ENCODE measurements around the gene DAND5. TPM values are rescaled to one million over a fixed set of nuclear protein-coding genes. Genes with fewer than 3 reads are reported as not detected.
"Not testable (repeated sequence)": the region's sequence is repeated elsewhere in the genome, so short reads cannot be mapped to it uniquely, and the experiment has no call there.

The DAND5 gene
- total and polyA plus RNA-seq, 10 of the 15 experiments (the other 5 are each of a cell fraction or from before 2014, with no cell fraction given) = 0.06 to 0.15 (median 0.12) TPM; not detected in 5

GRCh38 chr19:12952050-12952449 is 17.3 kb upstream of the DAND5 start:
- in situ Hi-C loops (cut with MboI); H3K9me3 ChIP-seq (replicated peaks; ENCODE audit: control insufficient read depth, insufficient read depth, low read length); POLR2A ChIA-PET; H3K4me3 ChIP-seq; H3K4me2 ChIP-seq (ENCODE audit: control insufficient read depth, insufficient read depth); H3K9ac ChIP-seq (ENCODE audit: control insufficient read depth, insufficient read depth, low read length); H3K27ac ChIP-seq (ENCODE audit: control insufficient read depth, insufficient read depth); BruUV-seq (replicated peaks); RAD21 ChIA-PET (ENCODE audit: unreplicated experiment); FAIRE-seq; intact Hi-C loops (cut with micrococcal nuclease; ENCODE audit: unreplicated experiment); H3K27me3 ChIP-seq (replicated peaks in 1 of 2; ENCODE audit: control insufficient read depth in 2 of 2, insufficient read depth in 2 of 2, low read length in 1 of 2); ATAC-seq; H4K20me1 ChIP-seq (ENCODE audit: control insufficient read depth, insufficient read depth); DNase-seq (ENCODE audit: low read depth, low spot score); SMC1A ChIA-PET (ENCODE audit: uncharacterized antibody, unreplicated experiment); H2AFZ ChIP-seq (ENCODE audit: control insufficient read depth, low read depth, low read length): not testable (repeated sequence)
- peaks cover 23 to 31% of the 10 kb centered on the region in 2 experiments for H3K36me3 ChIP-seq (ENCODE audit: control insufficient read depth in 2 of 2, insufficient read depth in 2 of 2, low read length in 1 of 2)
- peak in 1 of 2 experiments; percentile 22; a peak in 1 of 4 replicates for TF ChIP-seq BHLHE40 (IDR thresholded peaks at IDR 0.05; ENCODE audit: borderline replicate concordance in 1 of 2, low read depth in 2 of 2, low read length in 1 of 2)
- 72% methylated on average over 6 of the region's 6 CpGs for WGBS (ENCODE audit: insufficient coverage, insufficient replicate concordance, low lambda C conversion rate, missing lambda C conversion rate)
- H3K4me1 ChIP-seq (ENCODE audit: control insufficient read depth, insufficient read depth, low read length) = peaks cover 15% of the 10 kb centered on the region
- CTCF ChIA-PET = interaction anchor here (0.6 to 0.7 kb wide), 2 partner anchors 14 to 192 kb away, joined by 3 to 4 read pairs; no protein-coding TSS in a partner anchor
- peaks cover 37% of the 10 kb centered on the region for H3K79me2 ChIP-seq (ENCODE audit: control insufficient read depth, insufficient read depth, low read length)

GRCh38 chr19:12952488-12953137 is 16.8 kb upstream of the DAND5 start:
- H3K9me3 ChIP-seq (replicated peaks; ENCODE audit: control insufficient read depth, insufficient read depth, low read length) = no peaks in the 10 kb centered on the region
- no peak overlapping the region for H2AFZ ChIP-seq (ENCODE audit: control insufficient read depth, low read depth, low read length)
- DNase-seq (ENCODE audit: low read depth, low spot score) = no peak
- BruUV-seq (replicated peaks) = no TSS peak
- ChIA-PET CTCF (interaction anchor here (0.6 to 4.6 kb wide), 4 partner anchors 13 to 192 kb away, joined by 3 to 40 read pairs (median 4); partner anchors contain the start of gene DNASE2), RAD21 (ENCODE audit: unreplicated experiment) (no interaction called here), POLR2A (interaction anchor here (2.4 kb wide), 1 partner anchor 15 kb away, joined by 11 read pairs; the partner anchor contains the start of gene CALR), SMC1A (ENCODE audit: uncharacterized antibody, unreplicated experiment) (interaction anchor here (2.5 kb wide), 1 partner anchor 15 kb away, joined by 9 read pairs; the partner anchor contains the start of gene CALR)
- no peaks in the 10 kb centered on the region for H4K20me1 ChIP-seq (ENCODE audit: control insufficient read depth, insufficient read depth)
- no peak overlapping the region for H3K27ac ChIP-seq (ENCODE audit: control insufficient read depth, insufficient read depth)
- no peak for FAIRE-seq
- in situ Hi-C loops (cut with MboI) = no loop called here
- WGBS (ENCODE audit: insufficient coverage, insufficient replicate concordance, low lambda C conversion rate, missing lambda C conversion rate) = 76% methylated on average over 12 of the region's 12 CpGs
- no peak for ATAC-seq
- no peak overlapping the region for H3K9ac ChIP-seq (ENCODE audit: control insufficient read depth, insufficient read depth, low read length)
- H3K4me1 ChIP-seq (ENCODE audit: control insufficient read depth, insufficient read depth, low read length) = peaks cover 12% of the 10 kb centered on the region
- no peak overlapping the region for H3K4me3 ChIP-seq
- H3K36me3 ChIP-seq (ENCODE audit: control insufficient read depth in 2 of 2, insufficient read depth in 2 of 2, low read length in 1 of 2) = peaks cover 20 to 31% of the 10 kb centered on the region in 2 experiments
- peaks cover 36% of the 10 kb centered on the region for H3K79me2 ChIP-seq (ENCODE audit: control insufficient read depth, insufficient read depth, low read length)
- H3K27me3 ChIP-seq (replicated peaks in 1 of 2; ENCODE audit: control insufficient read depth in 2 of 2, insufficient read depth in 2 of 2, low read length in 1 of 2) = no peaks in the 10 kb centered on the region
- no peak overlapping the region for H3K4me2 ChIP-seq (ENCODE audit: control insufficient read depth, insufficient read depth)
- intact Hi-C loops (cut with micrococcal nuclease; ENCODE audit: unreplicated experiment) = no loop called here
- no peak for TF ChIP-seq ASH2L (IDR thresholded peaks at IDR 0.05; ENCODE audit: borderline replicate concordance, low read depth)
- TF ChIP-seq NFYB (IDR thresholded peaks at IDR 0.05; ENCODE audit: insufficient read depth, low read depth, low read length) = no peak
- no peak for TF ChIP-seq REST (IDR thresholded peaks at IDR 0.05; ENCODE audit: low read depth, low read length)
- TF ChIP-seq CBFB (IDR thresholded peaks at IDR 0.05; ENCODE audit: low read depth) = no peak
- TF ChIP-seq ETV6 (conservative IDR thresholded peaks at IDR 0.05 in 1 of 2, IDR thresholded peaks at IDR 0.05 in 1 of 2; ENCODE audit: borderline replicate concordance in 1 of 2, low read depth in 1 of 2) = no peak
- TF ChIP-seq ATF7 (IDR thresholded peaks at IDR 0.05; ENCODE audit: low read depth) = no peak
- TF ChIP-seq KDM1A (IDR thresholded peaks at IDR 0.05; ENCODE audit: borderline replicate concordance) = no peak
- no peak for TF ChIP-seq KAT2A (conservative IDR thresholded peaks at IDR 0.05; ENCODE audit: control insufficient read depth, low read depth, low read length)
- no peak for TF ChIP-seq FOS (IDR thresholded peaks at IDR 0.05; ENCODE audit: borderline replicate concordance, extremely low read depth, insufficient read length)
- no peak for TF ChIP-seq ESRRA (IDR thresholded peaks at IDR 0.05; ENCODE audit: low read length)

Data from GM12878 (cell line).